ENCODE results near the gene IPMK.
"Not testable (repeated sequence)": the region's sequence is repeated elsewhere in the genome, so short reads cannot be mapped to it uniquely, and the experiment has no call there.

Gene IPMK

GRCh38 chr10:58244666-58245065, 23.0 kb downstream of the IPMK start:
- H3K4me3 ChIP-seq (ENCODE audit: low read length); H3K9ac ChIP-seq (ENCODE audit: low read length); H3K9me3 ChIP-seq (ENCODE audit: control insufficient read depth, low read length); H3K36me3 ChIP-seq (ENCODE audit: control insufficient read depth, insufficient read depth, low read length, severe bottlenecking); DNase-seq (ENCODE audit: low read depth); H3K27me3 ChIP-seq (replicated peaks; ENCODE audit: control insufficient read depth, insufficient read depth, low read length): not testable (repeated sequence)
- peaks cover 13% of the 10 kb centered on the region for H3K4me1 ChIP-seq (ENCODE audit: control insufficient read depth, insufficient read depth, low read length)

- not testable (repeated sequence) for DNase-seq (ENCODE audit: low read depth)
Measured at GRCh38 chr10:58244242-58244641, 23.5 kb downstream of the IPMK start.

GRCh38 chr10:58243801-58244200, 23.9 kb downstream of the IPMK start:
- H3K9ac ChIP-seq (ENCODE audit: low read length); DNase-seq (ENCODE audit: low read depth); H3K36me3 ChIP-seq (ENCODE audit: control insufficient read depth, insufficient read depth, low read length, severe bottlenecking); H3K27me3 ChIP-seq (replicated peaks; ENCODE audit: control insufficient read depth, insufficient read depth, low read length); H3K9me3 ChIP-seq (ENCODE audit: control insufficient read depth, low read length); H3K4me3 ChIP-seq (ENCODE audit: low read length): not testable (repeated sequence)
- H3K4me1 ChIP-seq (ENCODE audit: control insufficient read depth, insufficient read depth, low read length), result peaks cover 17% of the 10 kb centered on the region

More at GRCh38 chr10:58244242-58244641, 23.5 kb downstream of the IPMK start:
- H3K4me1 ChIP-seq (ENCODE audit: control insufficient read depth, insufficient read depth, low read length), result peaks cover 17% of the 10 kb centered on the region
- not testable (repeated sequence) for H3K27me3 ChIP-seq (replicated peaks; ENCODE audit: control insufficient read depth, insufficient read depth, low read length); H3K4me3 ChIP-seq (ENCODE audit: low read length); H3K36me3 ChIP-seq (ENCODE audit: control insufficient read depth, insufficient read depth, low read length, severe bottlenecking); H3K9ac ChIP-seq (ENCODE audit: low read length); H3K9me3 ChIP-seq (ENCODE audit: control insufficient read depth, low read length)

GRCh38 chr10:58243269-58243668, 24.4 kb downstream of the IPMK start:
- H3K9ac ChIP-seq (ENCODE audit: low read length), result no peak overlapping the region
- no peaks in the 10 kb centered on the region for H3K9me3 ChIP-seq (ENCODE audit: control insufficient read depth, low read length)
- H3K36me3 ChIP-seq (ENCODE audit: control insufficient read depth, insufficient read depth, low read length, severe bottlenecking), result no peaks in the 10 kb centered on the region
- DNase-seq (ENCODE audit: low read depth), result no peak
- H3K4me3 ChIP-seq (ENCODE audit: low read length), result no peak overlapping the region
- H3K27me3 ChIP-seq (replicated peaks; ENCODE audit: control insufficient read depth, insufficient read depth, low read length), result no peaks in the 10 kb centered on the region
- peaks cover 19% of the 10 kb centered on the region for H3K4me1 ChIP-seq (ENCODE audit: control insufficient read depth, insufficient read depth, low read length)

GRCh38 chr10:58241346-58241745, 26.3 kb downstream of the IPMK start:
- H3K27me3 ChIP-seq (replicated peaks; ENCODE audit: control insufficient read depth, insufficient read depth, low read length), result no peaks in the 10 kb centered on the region
- no peak overlapping the region for H3K9ac ChIP-seq (ENCODE audit: low read length)
- peak; percentile 69 for DNase-seq (ENCODE audit: low read depth)
- no peaks in the 10 kb centered on the region for H3K36me3 ChIP-seq (ENCODE audit: control insufficient read depth, insufficient read depth, low read length, severe bottlenecking)
- no peak overlapping the region for H3K4me3 ChIP-seq (ENCODE audit: low read length)
- H3K4me1 ChIP-seq (ENCODE audit: control insufficient read depth, insufficient read depth, low read length), result peaks cover 34% of the 10 kb centered on the region
- no peaks in the 10 kb centered on the region for H3K9me3 ChIP-seq (ENCODE audit: control insufficient read depth, low read length)

- H3K4me1 ChIP-seq (ENCODE audit: control insufficient read depth, insufficient read depth, low read length), result peaks cover 34% of the 10 kb centered on the region
- H3K9ac ChIP-seq (ENCODE audit: low read length), result no peak overlapping the region
- no peak for DNase-seq (ENCODE audit: low read depth)
- H3K4me3 ChIP-seq (ENCODE audit: low read length), result no peak overlapping the region
- no peaks in the 10 kb centered on the region for H3K27me3 ChIP-seq (replicated peaks; ENCODE audit: control insufficient read depth, insufficient read depth, low read length)
- H3K9me3 ChIP-seq (ENCODE audit: control insufficient read depth, low read length), result no peaks in the 10 kb centered on the region
- H3K36me3 ChIP-seq (ENCODE audit: control insufficient read depth, insufficient read depth, low read length, severe bottlenecking), result no peaks in the 10 kb centered on the region
Measured at GRCh38 chr10:58240531-58240930, 27.2 kb downstream of the IPMK start.

- peaks cover 34% of the 10 kb centered on the region for H3K4me1 ChIP-seq (ENCODE audit: control insufficient read depth, insufficient read depth, low read length)
- H3K27me3 ChIP-seq (replicated peaks; ENCODE audit: control insufficient read depth, insufficient read depth, low read length), result no peaks in the 10 kb centered on the region
- H3K9ac ChIP-seq (ENCODE audit: low read length), result no peak overlapping the region
- H3K36me3 ChIP-seq (ENCODE audit: control insufficient read depth, insufficient read depth, low read length, severe bottlenecking), result no peaks in the 10 kb centered on the region
- H3K4me3 ChIP-seq (ENCODE audit: low read length), result no peak overlapping the region
- DNase-seq (ENCODE audit: low read depth), result peak; percentile 16
- no peaks in the 10 kb centered on the region for H3K9me3 ChIP-seq (ENCODE audit: control insufficient read depth, low read length)
Measured at GRCh38 chr10:58239561-58240169, 28.0 kb downstream of the IPMK start.

GRCh38 chr10:58237014-58237834, 30.5 kb downstream of the IPMK start:
- no peaks in the 10 kb centered on the region for H3K36me3 ChIP-seq (ENCODE audit: control insufficient read depth, insufficient read depth, low read length, severe bottlenecking)
- DNase-seq (ENCODE audit: low read depth), result peak; percentile 89
- H3K4me3 ChIP-seq (ENCODE audit: low read length), result no peak overlapping the region

GRCh38 chr10:58229856-58230255, 37.8 kb downstream of the IPMK start:
- H3K9ac ChIP-seq (ENCODE audit: low read length); H3K4me3 ChIP-seq (ENCODE audit: low read length); H3K9me3 ChIP-seq (ENCODE audit: control insufficient read depth, low read length); H3K27me3 ChIP-seq (replicated peaks; ENCODE audit: control insufficient read depth, insufficient read depth, low read length); H3K4me1 ChIP-seq (ENCODE audit: control insufficient read depth, insufficient read depth, low read length); DNase-seq (ENCODE audit: low read depth): not testable (repeated sequence)
- H3K36me3 ChIP-seq (ENCODE audit: control insufficient read depth, insufficient read depth, low read length, severe bottlenecking), result peaks cover 14% of the 10 kb centered on the region

More at GRCh38 chr10:58237014-58237834, 30.5 kb downstream of the IPMK start:
- Histone ChIP-seq H3K9me3 (ENCODE audit: control insufficient read depth, low read length) (no peaks in the 10 kb centered on the region), H3K27me3 (replicated peaks; ENCODE audit: control insufficient read depth, insufficient read depth, low read length) (no peaks in the 10 kb centered on the region), H3K4me1 (ENCODE audit: control insufficient read depth, insufficient read depth, low read length) (peaks cover 34% of the 10 kb centered on the region), H3K9ac (ENCODE audit: low read length) (no peak overlapping the region)

GRCh38 chr10:58225654-58226053, 42.0 kb downstream of the IPMK start:
- Histone ChIP-seq H3K9me3 (ENCODE audit: control insufficient read depth, low read length) (no peaks in the 10 kb centered on the region), H3K9ac (ENCODE audit: low read length) (no peak overlapping the region), H3K4me3 (ENCODE audit: low read length) (no peak overlapping the region), H3K4me1 (ENCODE audit: control insufficient read depth, insufficient read depth, low read length) (peaks cover 6% of the 10 kb centered on the region), H3K36me3 (ENCODE audit: control insufficient read depth, insufficient read depth, low read length, severe bottlenecking) (peaks cover 18% of the 10 kb centered on the region), H3K27me3 (replicated peaks; ENCODE audit: control insufficient read depth, insufficient read depth, low read length) (no peaks in the 10 kb centered on the region)
- no peak for DNase-seq (ENCODE audit: low read depth)

- DNase-seq (ENCODE audit: low read depth), result peak; percentile 63
- Histone ChIP-seq H3K9ac (ENCODE audit: low read length) (no peak overlapping the region), H3K4me3 (ENCODE audit: low read length) (no peak overlapping the region), H3K36me3 (ENCODE audit: control insufficient read depth, insufficient read depth, low read length, severe bottlenecking) (peaks cover 5% of the 10 kb centered on the region), H3K27me3 (replicated peaks; ENCODE audit: control insufficient read depth, insufficient read depth, low read length) (no peaks in the 10 kb centered on the region), H3K9me3 (ENCODE audit: control insufficient read depth, low read length) (no peaks in the 10 kb centered on the region), H3K4me1 (ENCODE audit: control insufficient read depth, insufficient read depth, low read length) (peaks cover 24% of the 10 kb centered on the region)
Measured at GRCh38 chr10:58220769-58221451, 46.8 kb downstream of the IPMK start.
